ENCODE results near the gene DIPK1A. TPM values are rescaled to one million over a fixed set of nuclear protein-coding genes. Genes with fewer than 3 reads are reported as not detected.

Gene DIPK1A
- total and polyA plus RNA-seq, 2 experiments from 2014 or later: 26.6 to 51.6 TPM

DNA sequence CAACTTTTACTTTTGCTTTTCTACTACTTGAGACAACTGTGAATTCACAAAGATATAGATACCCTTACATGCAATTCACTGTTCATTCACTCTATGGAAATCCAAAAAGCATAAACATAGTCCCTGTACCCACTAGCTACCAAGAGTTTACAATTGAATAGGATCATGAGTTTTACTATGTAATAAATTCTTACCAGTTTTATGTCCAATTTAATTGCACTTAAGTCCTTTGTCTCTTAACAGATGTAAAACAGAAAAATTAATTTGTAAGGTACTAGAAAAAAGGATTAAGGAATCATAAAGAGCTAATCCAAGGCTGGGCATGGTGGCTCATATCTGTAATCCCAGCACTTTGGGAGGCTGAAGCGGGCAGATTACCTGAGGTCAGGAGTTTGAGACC lies 24.4 kb downstream of the DIPK1A start:
- Histone ChIP-seq H3K27ac (no peak overlapping the region), H3K4me3 (no peak overlapping the region), H3K79me2 (ENCODE audit: insufficient read depth) (peaks cover 50% of the 10 kb centered on the region), H3K36me3 (ENCODE audit: low read depth) (no peaks in the 10 kb centered on the region), H2AFZ (no peak overlapping the region), H3K9me2 (ENCODE audit: insufficient read depth) (no peaks in the 10 kb centered on the region), H3K9me3 (ENCODE audit: low read depth) (no peaks in the 10 kb centered on the region), H3K4me2 (ENCODE audit: unreplicated experiment) (no peak overlapping the region), H3K9ac (no peak overlapping the region), H3K4me1 (ENCODE audit: insufficient read depth) (peaks cover 66% of the 10 kb centered on the region), H3K27me3 (replicated peaks; ENCODE audit: insufficient read depth) (no peaks in the 10 kb centered on the region), H3F3A (ENCODE audit: insufficient read depth) (peaks cover 32% of the 10 kb centered on the region), H4K20me1 (ENCODE audit: insufficient read depth) (no peaks in the 10 kb centered on the region)
- no peak for DNase-seq
- in situ Hi-C loops (cut with MboI): no loop called here
- WGBS, 2 experiments (ENCODE audit: low coverage in 1 of 2, low lambda C conversion rate in 2 of 2, missing lambda C conversion rate in 2 of 2): 92 to 100% methylated on average over 1 of the region's 1 CpG
- TF ChIP-seq EZH2phosphoT487 (IDR thresholded peaks at IDR 0.05; ENCODE audit: insufficient read depth, low read depth) (no peak), EZH2 (IDR thresholded peaks at IDR 0.05; ENCODE audit: insufficient read depth, poor library complexity, severe bottlenecking) (no peak)

- H3K9ac ChIP-seq: peak overlapping the region; percentile 40
Observed at GRCh38 chr1:92934395-92935378, 26.6 kb downstream of the DIPK1A start.

DNA sequence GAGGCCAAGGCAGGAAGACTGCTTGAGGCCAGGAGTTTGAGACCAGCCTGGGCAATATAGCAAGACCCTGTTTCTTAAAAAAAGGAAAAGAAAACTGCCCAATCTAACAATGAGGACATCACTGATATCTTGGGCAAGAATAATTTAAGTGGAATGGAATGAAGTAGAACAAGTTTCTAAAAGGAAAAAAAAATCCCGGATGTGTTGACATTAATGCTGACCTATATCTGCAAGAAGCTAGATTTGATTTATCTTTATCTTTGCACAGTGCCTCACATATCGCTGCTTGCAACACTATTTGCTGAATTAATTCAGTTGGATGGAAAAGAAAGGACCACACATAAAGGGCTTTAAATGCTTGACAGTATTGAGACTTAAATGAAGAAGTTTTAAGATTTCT lies 27.8 kb downstream of the DIPK1A start:
- in situ Hi-C loops (cut with MboI): no loop called here

More at GRCh38 chr1:92934395-92935378, 26.6 kb downstream of the DIPK1A start:
- Histone ChIP-seq H3K36me3 (ENCODE audit: low read depth) (no peaks in the 10 kb centered on the region), H4K20me1 (ENCODE audit: insufficient read depth) (no peaks in the 10 kb centered on the region), H3K79me2 (ENCODE audit: insufficient read depth) (peaks cover 56% of the 10 kb centered on the region), H3K27me3 (replicated peaks; ENCODE audit: insufficient read depth) (no peaks in the 10 kb centered on the region), H3K9me2 (ENCODE audit: insufficient read depth) (no peaks in the 10 kb centered on the region), H3K9me3 (ENCODE audit: low read depth) (no peaks in the 10 kb centered on the region), H3K4me1 (ENCODE audit: insufficient read depth) (peaks cover 52% of the 10 kb centered on the region), H3F3A (ENCODE audit: insufficient read depth) (peaks cover 23% of the 10 kb centered on the region), H3K27ac (peak overlapping the region; percentile 61), H3K4me2 (ENCODE audit: unreplicated experiment) (peak overlapping the region; percentile 70), H3K4me3 (peak overlapping the region; percentile 24), H2AFZ (no peak overlapping the region)
- DNase-seq: peak; percentile 78
- in situ Hi-C loops (cut with MboI): no loop called here
- WGBS, 2 experiments (ENCODE audit: low coverage in 1 of 2, low lambda C conversion rate in 2 of 2, missing lambda C conversion rate in 2 of 2): 6% methylated on average over 5 of the region's 5 CpGs
- TF ChIP-seq EZH2phosphoT487 (IDR thresholded peaks at IDR 0.05; ENCODE audit: insufficient read depth, low read depth) (no peak), EZH2 (IDR thresholded peaks at IDR 0.05; ENCODE audit: insufficient read depth, poor library complexity, severe bottlenecking) (no peak)

GRCh38 chr1:92931691-92932090 lies 29.6 kb downstream of the DIPK1A start:
- in situ Hi-C loops (cut with MboI): no loop called here
- no peaks in the 10 kb centered on the region for H4K20me1 ChIP-seq (ENCODE audit: insufficient read depth)
- H3K79me2 ChIP-seq (ENCODE audit: insufficient read depth): peaks cover 29% of the 10 kb centered on the region
- 81 to 86% methylated on average over 4 of the region's 4 CpGs for WGBS, 2 experiments (ENCODE audit: low coverage in 1 of 2, low lambda C conversion rate in 2 of 2, missing lambda C conversion rate in 2 of 2)
- no peaks in the 10 kb centered on the region for H3K9me3 ChIP-seq (ENCODE audit: low read depth)
- peaks cover 44% of the 10 kb centered on the region for H3K4me1 ChIP-seq (ENCODE audit: insufficient read depth)
- H3K9me2 ChIP-seq (ENCODE audit: insufficient read depth): no peaks in the 10 kb centered on the region
- H3K27me3 ChIP-seq (replicated peaks; ENCODE audit: insufficient read depth): no peaks in the 10 kb centered on the region
- no peak overlapping the region for H3K9ac ChIP-seq
- no peak overlapping the region for H3K4me3 ChIP-seq
- no peaks in the 10 kb centered on the region for H3K36me3 ChIP-seq (ENCODE audit: low read depth)
- H3K27ac ChIP-seq: no peak overlapping the region
- no peak overlapping the region for H2AFZ ChIP-seq
- TF ChIP-seq EZH2phosphoT487 (IDR thresholded peaks at IDR 0.05; ENCODE audit: insufficient read depth, low read depth) (no peak), EZH2 (IDR thresholded peaks at IDR 0.05; ENCODE audit: insufficient read depth, poor library complexity, severe bottlenecking) (no peak)
- peaks cover 21% of the 10 kb centered on the region for H3F3A ChIP-seq (ENCODE audit: insufficient read depth)
- DNase-seq: no peak
- H3K4me2 ChIP-seq (ENCODE audit: unreplicated experiment): no peak overlapping the region

More for the DNA sequence above, 27.8 kb downstream of the DIPK1A start:
- Histone ChIP-seq H3K27ac (peak overlapping the region; percentile 61), H3K4me3 (peak overlapping the region; percentile 3; the same call in 1 of the 2 replicates), H3K4me1 (ENCODE audit: insufficient read depth) (peaks cover 53% of the 10 kb centered on the region), H3K9me2 (ENCODE audit: insufficient read depth) (no peaks in the 10 kb centered on the region), H3K27me3 (replicated peaks; ENCODE audit: insufficient read depth) (no peaks in the 10 kb centered on the region), H3F3A (ENCODE audit: insufficient read depth) (peaks cover 21% of the 10 kb centered on the region), H4K20me1 (ENCODE audit: insufficient read depth) (no peaks in the 10 kb centered on the region), H3K9me3 (ENCODE audit: low read depth) (no peaks in the 10 kb centered on the region), H3K9ac (peak overlapping the region; percentile 40), H3K79me2 (ENCODE audit: insufficient read depth) (peaks cover 43% of the 10 kb centered on the region), H3K36me3 (ENCODE audit: low read depth) (no peaks in the 10 kb centered on the region), H3K4me2 (ENCODE audit: unreplicated experiment) (peak overlapping the region; percentile 70), H2AFZ (no peak overlapping the region)
- 12 to 15% methylated on average over 2 of the region's 2 CpGs for WGBS, 2 experiments (ENCODE audit: low coverage in 1 of 2, low lambda C conversion rate in 2 of 2, missing lambda C conversion rate in 2 of 2)
- TF ChIP-seq EZH2 (IDR thresholded peaks at IDR 0.05; ENCODE audit: insufficient read depth, poor library complexity, severe bottlenecking): no peak
- TF ChIP-seq EZH2phosphoT487 (IDR thresholded peaks at IDR 0.05; ENCODE audit: insufficient read depth, low read depth): no peak
- DNase-seq: peak; percentile 51
